Ramos (cell line): Measurements from ENCODE around the gene DNMT3B.

ENCODE experiments used
- in situ Hi-C: fragments of 300-500 bp; cut with MboI; formaldehyde crosslinking; loops from one replicate; pipeline ENCODE4 v1.14.3; 2022; ENCODE audit warnings: low sequenced_read_pairs; ENCODE audit not compliant: unreplicated experiment

The DNMT3B gene

GRCh38 chr20:32847964-32848363 lies 85.8 kb downstream of the DNMT3B start:
- in situ Hi-C loops = no loop called here

- in situ Hi-C loops = no loop called here
Observed at GRCh38 chr20:32848846-32849245, 86.7 kb downstream of the DNMT3B start.

- in situ Hi-C loops = no loop called here
Observed at GRCh38 chr20:32849577-32849976, 87.4 kb downstream of the DNMT3B start.

- in situ Hi-C loops = no loop called here
Observed at GRCh38 chr20:32855387-32855786, 93.2 kb downstream of the DNMT3B start.

- in situ Hi-C loops = no loop called here
Observed at GRCh38 chr20:32858189-32858588, 96.0 kb downstream of the DNMT3B start.
